ENCODE results near the gene DUS2. TPM values are rescaled to one million over a fixed set of nuclear protein-coding genes. Genes with fewer than 3 reads are reported as not detected.

The DUS2 gene
- total RNA-seq, 6 donors from 2014 or later: 12.7 to 28.3 (median 16.8) TPM

- WGBS, 2 donors: 62 to 65% methylated on average over 6 of the region's 6 CpGs
- peak; percentile 52 to 87 for ATAC-seq (ENCODE audit: low FRiP score in 2 of 2)
- TF ChIP-seq EP300 (IDR thresholded peaks at IDR 0.05) (no peak), POLR2A (IDR thresholded peaks at IDR 0.05) (no peak), POLR2AphosphoS5 (IDR thresholded peaks at IDR 0.05) (no peak)
Measured at GRCh38 chr16:68128577-68129305, 105.7 kb downstream of the DUS2 start.

More at GRCh38 chr16:68128577-68129305, 105.7 kb downstream of the DUS2 start:
- H3K9me3 ChIP-seq: no peaks in the 10 kb centered on the region
- H3K36me3 ChIP-seq: peaks cover 0 to 12% (median 6%) of the 10 kb centered on the region in 4 donors
- DNase-seq: peak in 1 of 2 donors; percentile 55
- H3K27me3 ChIP-seq: no peaks in the 10 kb centered on the region
- H3K27ac ChIP-seq: peak overlapping the region; percentile 2 to 23 (median 19)
- peaks cover 6 to 28% (median 11%) of the 10 kb centered on the region in 4 donors for H3K4me1 ChIP-seq
- H3K4me3 ChIP-seq: no peak overlapping the region

Small RNAs within 50 kb of the gene (small RNA-seq; reads per million reads assigned to genes)
- gene RF00019 (0 reads per million in 4 donors), gene RNU6-359P (0 reads per million in 4 donors)

Other genes starting within 250 kb of the DUS2 start
- gene RANBP10, start 216.7 kb upstream of the DUS2 start, total RNA-seq: 10 to 100 TPM in 5 of 6 donors, 1 to 10 TPM in 1; 6.5 to 50.3 (median 17.0) TPM
- gene TSNAXIP1, start 216.4 kb upstream of the DUS2 start, total RNA-seq: 10 to 100 TPM in 1 of 6 donors, 1 to 10 TPM in 4, under 1 TPM in 1; 0.66 to 13.1 (median 4.4) TPM
- gene THAP11, start 181.0 kb upstream of the DUS2 start, total RNA-seq: 10 to 100 TPM; 28.3 to 66.3 (median 34.3) TPM
- 100 to 1,000 TPM in 2 of 6 donors, 10 to 100 TPM in 4; 50.2 to 203 (median 78.3) TPM for gene NUTF2, start 176.4 kb upstream of the DUS2 start, total RNA-seq
- gene CENPT, start 175.6 kb upstream of the DUS2 start, total RNA-seq: 100 to 1,000 TPM in 1 of 6 donors, 10 to 100 TPM in 5; 30.6 to 201 (median 50.6) TPM
- 100 to 1,000 TPM in 1 of 6 donors, 10 to 100 TPM in 5; 41.6 to 101 (median 65.0) TPM for gene EDC4, start 150.2 kb upstream of the DUS2 start, total RNA-seq
- 1 to 10 TPM in 5 of 6 donors, not detected in 1; 1.6 to 4.2 (median 2.3) TPM for gene NRN1L, start 138.4 kb upstream of the DUS2 start, total RNA-seq
- 10 to 100 TPM; 21.9 to 36.5 (median 31.5) TPM for gene PSKH1, start 130.0 kb upstream of the DUS2 start, total RNA-seq
- 1 to 10 TPM; 1.6 to 4.2 (median 2.4) TPM for gene CTRL, start 91.4 kb upstream of the DUS2 start, total RNA-seq
- gene PSMB10, start 86.4 kb upstream of the DUS2 start, total RNA-seq: 100 to 1,000 TPM in 1 of 6 donors, 10 to 100 TPM in 5; 48.2 to 106 (median 60.6) TPM
- 100 to 1,000 TPM in 1 of 6 donors, 10 to 100 TPM in 5; 21.9 to 117 (median 26.1) TPM for gene LCAT, start 79.2 kb upstream of the DUS2 start, total RNA-seq
- gene SLC12A4, start 54.6 kb upstream of the DUS2 start, total RNA-seq: 100 to 1,000 TPM in 3 of 6 donors, 10 to 100 TPM in 3; 54.6 to 276 (median 98.3) TPM
- 1 to 10 TPM in 1 of 6 donors, under 1 TPM in 3, not detected in 2; 0.15 to 1.0 (median 0.30) TPM for gene DPEP3, start 42.8 kb upstream of the DUS2 start, total RNA-seq
- 10 to 100 TPM in 5 of 6 donors, 1 to 10 TPM in 1; 7.1 to 56.6 (median 23.0) TPM for gene DPEP2, start 23.8 kb upstream of the DUS2 start, total RNA-seq
- gene DPEP2NB, start 7.4 kb upstream of the DUS2 start, total RNA-seq: not detected
- 10 to 100 TPM in 4 of 6 donors, 1 to 10 TPM in 2; 4.4 to 13.2 (median 12.1) TPM for gene DDX28, start 52 bp upstream of the DUS2 start, total RNA-seq
- gene NFATC3, start 62.1 kb downstream of the DUS2 start, total RNA-seq: 10 to 100 TPM; 49.1 to 95.3 (median 68.0) TPM
- 100 to 1,000 TPM in 1 of 6 donors, 10 to 100 TPM in 5; 54.2 to 102 (median 64.4) TPM for gene ESRP2, start 212.8 kb downstream of the DUS2 start, total RNA-seq
- 10 to 100 TPM; 25.6 to 84.8 (median 57.5) TPM for gene PLA2G15, start 222.1 kb downstream of the DUS2 start, total RNA-seq
- gene SLC7A6, start 241.2 kb downstream of the DUS2 start, total RNA-seq: 100 to 1,000 TPM in 1 of 6 donors, 10 to 100 TPM in 5; 44.9 to 109 (median 49.5) TPM

Measured in upper lobe of left lung (tissue), 6 donors.